GM19372 (cell line): ENCODE data around the gene STAMBP.
"Not testable (repeated sequence)": the region's sequence is repeated elsewhere in the genome, so short reads cannot be mapped to it uniquely, and the experiment has no call there.

ENCODE experiments used
- ATAC-seq: cut with Tn5 transposase; IDR thresholded peaks from one replicate; pipeline ENCODE4 v1.9.1; 2021; ENCODE audit warnings: mild to moderate bottlenecking, low read depth, moderate library complexity; ENCODE audit not compliant: unreplicated experiment

Gene STAMBP

DNA sequence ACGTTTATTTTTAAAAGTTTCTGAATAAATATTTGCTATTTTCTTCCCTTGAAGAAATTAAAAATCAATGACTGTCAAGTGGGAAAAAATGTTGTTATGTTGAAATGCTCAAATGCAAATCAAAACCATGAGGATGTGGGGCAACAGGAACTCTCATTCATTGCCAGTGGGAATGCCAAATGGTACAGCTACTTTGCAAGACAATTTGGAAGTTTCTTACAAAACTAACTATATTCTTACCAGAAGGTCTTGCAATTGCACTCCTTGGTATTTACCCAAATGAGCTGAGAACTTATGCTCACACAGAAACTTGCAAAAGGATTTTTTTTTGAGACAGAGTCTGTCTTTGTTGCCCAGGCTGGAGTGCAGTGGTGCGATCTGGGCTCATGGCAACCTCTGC lies 56.6 kb downstream of the STAMBP start:
- no peak for ATAC-seq

DNA sequence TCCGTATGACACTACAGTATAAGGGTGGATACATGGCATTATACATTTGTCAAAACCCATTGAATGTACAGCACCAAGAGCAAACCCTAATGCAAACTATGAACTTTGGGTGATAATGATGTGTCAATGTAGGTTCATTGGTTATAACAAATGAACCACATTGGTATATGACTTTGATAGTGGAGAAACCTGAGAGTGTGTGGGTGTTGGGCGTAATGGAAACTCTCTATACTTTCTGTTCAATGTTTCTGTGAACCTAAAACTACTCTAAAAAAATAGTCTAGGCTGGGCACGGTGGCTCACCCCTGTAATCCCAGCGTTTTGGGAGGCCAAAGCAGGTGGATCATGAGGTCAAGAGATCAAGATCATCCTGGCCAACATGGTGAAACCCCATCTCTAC lies 57.6 kb downstream of the STAMBP start:
- peak; percentile 64 for ATAC-seq

GRCh38 chr2:73887596-73888353 lies 59.0 kb downstream of the STAMBP start:
- not testable (repeated sequence) for ATAC-seq

DNA sequence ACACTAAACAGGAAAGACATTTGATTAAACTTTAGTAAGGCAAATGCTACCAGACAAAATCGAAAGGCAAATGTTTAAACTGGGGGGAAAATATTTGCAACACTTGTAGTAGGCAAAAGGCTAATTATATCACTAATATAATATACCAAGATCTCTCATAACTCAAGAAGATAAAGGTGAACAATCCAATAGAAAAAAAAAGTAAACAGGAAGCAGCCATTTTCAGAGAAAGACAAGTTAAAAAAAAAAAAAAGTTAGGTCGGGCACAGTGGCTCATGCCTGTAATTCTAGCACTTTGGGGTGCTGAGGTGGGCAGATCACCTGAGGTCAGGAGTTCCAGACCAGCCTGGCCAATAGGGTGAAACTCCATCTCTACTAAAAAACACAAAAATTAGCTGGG lies 59.6 kb downstream of the STAMBP start:
- ATAC-seq: no peak

GRCh38 chr2:73889206-73889605 lies 60.4 kb downstream of the STAMBP start:
- ATAC-seq: no peak

- no peak for ATAC-seq
Measured at GRCh38 chr2:73890301-73891092, 61.7 kb downstream of the STAMBP start.

- ATAC-seq: no peak
Measured at GRCh38 chr2:73891276-73891901, 62.6 kb downstream of the STAMBP start.

GRCh38 chr2:73892631-73893329 lies 64.0 kb downstream of the STAMBP start, which contains the start of gene ACTG2:
Gene ACTG2 (plus strand): TSS chr2:73893008. CDS start chr2:73901312, 8,304 bp downstream.
- ATAC-seq: no peak

DNA sequence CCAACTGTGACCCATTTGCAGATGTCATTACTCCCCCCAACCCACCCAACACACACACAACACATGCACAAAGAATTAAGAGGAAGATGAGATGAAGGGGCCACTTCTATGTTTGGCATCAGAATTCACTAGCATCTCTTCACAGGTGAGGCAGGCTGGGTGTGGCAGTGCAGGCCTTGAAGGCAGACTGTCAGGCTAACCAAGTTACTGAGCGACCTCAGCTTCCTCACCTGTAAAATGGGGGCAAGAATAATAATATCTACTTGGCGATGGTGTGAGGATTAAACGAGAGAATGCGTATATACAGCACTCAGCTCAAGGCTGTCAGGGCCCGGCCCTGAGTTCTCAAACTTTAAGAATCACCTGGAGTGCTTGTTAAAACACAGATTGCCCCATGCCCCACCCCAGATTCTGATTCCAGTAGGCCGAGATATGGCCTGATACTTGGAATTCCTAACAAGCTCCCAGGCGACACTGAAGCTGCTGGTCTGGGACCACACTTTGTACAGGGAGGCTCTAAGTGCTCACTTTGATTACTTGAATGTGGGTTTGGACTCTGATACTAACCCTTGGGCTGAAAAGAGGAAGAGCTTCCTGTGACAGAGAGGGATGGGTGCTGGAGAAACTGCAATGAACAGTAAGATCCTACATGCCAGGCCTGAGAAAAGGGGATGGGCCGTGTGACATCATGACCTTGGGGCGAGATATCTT lies 65.2 kb downstream of the STAMBP start:
- ATAC-seq: no peak

GRCh38 chr2:73894475-73894850 lies 65.7 kb downstream of the STAMBP start:
- no peak for ATAC-seq

GRCh38 chr2:73894877-73895276 lies 66.1 kb downstream of the STAMBP start:
- no peak for ATAC-seq

DNA sequence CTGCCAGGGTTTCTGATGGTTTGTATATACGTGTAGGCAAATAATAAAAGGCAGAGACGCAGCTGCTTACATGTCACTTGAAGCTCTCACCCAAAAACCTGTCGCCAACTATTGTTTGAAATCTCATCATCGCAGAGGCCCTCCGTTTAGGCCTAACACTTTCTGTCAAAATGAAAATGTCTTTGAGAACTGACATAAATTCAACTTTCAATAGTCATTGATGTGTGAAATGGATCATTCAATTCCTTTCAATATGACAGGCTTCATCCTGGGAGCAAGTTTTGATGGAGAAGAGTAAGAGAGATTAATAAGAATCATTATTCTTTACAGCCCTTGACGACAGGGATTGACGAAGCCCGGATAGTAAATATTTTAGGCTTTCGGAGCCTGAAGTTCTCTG lies 66.7 kb downstream of the STAMBP start:
- no peak for ATAC-seq

- peak; percentile 80 for ATAC-seq
Measured at GRCh38 chr2:73896362-73897239, 67.8 kb downstream of the STAMBP start.

DNA sequence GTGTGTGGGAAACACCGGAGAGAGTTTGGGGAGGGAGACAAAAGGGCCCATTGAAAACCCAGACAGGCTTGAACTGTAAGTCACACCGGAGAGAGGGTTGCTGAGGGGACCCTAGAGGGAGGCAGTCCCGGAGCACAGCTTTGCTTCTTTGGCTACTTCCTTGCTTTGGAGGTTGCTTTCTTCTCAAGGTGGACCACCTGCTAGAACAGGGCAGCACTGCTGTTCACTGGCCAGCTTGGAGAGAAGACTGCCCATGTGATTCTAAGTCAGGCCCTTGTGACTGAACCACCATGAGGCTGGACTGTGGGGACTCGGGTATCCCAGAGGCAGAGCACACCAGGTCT lies 68.5 kb downstream of the STAMBP start:
- no peak for ATAC-seq

- ATAC-seq: no peak
Measured at GRCh38 chr2:73897934-73898333, 69.2 kb downstream of the STAMBP start.

DNA sequence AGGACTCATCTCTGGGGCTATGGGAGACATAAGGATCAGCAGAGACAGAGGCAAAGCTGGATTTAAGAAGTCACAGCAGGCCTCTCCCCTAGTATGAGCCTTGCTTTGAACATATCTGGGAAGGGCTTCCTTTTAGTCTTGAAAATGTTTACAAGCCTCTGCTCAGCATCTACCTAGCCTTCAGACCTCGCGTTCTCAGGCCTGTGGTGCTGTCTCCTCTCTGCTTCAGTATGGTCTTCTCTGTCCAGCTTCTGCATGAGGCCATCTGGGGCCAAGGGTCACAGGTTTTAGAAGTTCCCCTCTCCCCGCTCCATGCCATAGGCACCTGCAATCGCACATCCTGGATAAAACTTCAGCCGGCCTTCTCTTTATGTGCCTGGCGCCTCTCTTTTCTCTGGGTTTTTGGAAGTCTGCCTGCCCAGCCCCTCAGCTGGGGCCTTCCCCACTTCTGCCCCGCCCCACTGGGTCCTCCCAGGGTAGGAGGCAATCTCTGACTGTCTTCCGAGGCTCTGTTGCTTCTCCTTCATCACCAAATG lies 71.1 kb downstream of the STAMBP start:
- no peak for ATAC-seq

DNA sequence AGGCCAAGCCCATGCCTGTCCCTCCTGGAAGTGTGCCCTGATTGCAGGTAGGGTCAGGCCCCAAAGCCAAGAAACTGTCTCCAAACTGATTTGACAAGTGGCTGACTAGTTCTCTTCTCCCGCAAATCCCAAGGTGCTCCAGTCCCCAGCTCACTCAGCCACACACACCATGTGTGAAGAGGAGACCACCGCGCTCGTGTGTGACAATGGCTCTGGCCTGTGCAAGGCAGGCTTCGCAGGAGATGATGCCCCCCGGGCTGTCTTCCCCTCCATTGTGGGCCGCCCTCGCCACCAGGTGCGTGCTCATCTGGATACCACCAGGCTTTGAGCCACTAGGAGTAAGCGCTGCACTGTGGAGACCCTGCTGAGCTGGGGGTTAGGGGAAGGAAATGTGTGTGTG lies 72.4 kb downstream of the STAMBP start:
- ATAC-seq: no peak

GRCh38 chr2:73902284-73902683 lies 73.5 kb downstream of the STAMBP start:
- no peak for ATAC-seq

GRCh38 chr2:73903313-73903712 lies 74.6 kb downstream of the STAMBP start:
- no peak for ATAC-seq
